Ureter (tissue), 1 donor: ENCODE data around the gene CLTA. TPM values are rescaled to one million over a fixed set of nuclear protein-coding genes. Genes with fewer than 3 reads are reported as not detected.
A peak's percentile ranks its signal among the peaks of the same experiment; 100 is the strongest.
"Not testable (repeated sequence)": the region's sequence is repeated elsewhere in the genome, so short reads cannot be mapped to it uniquely, and the experiment has no call there.

Experiments used
- DNase-seq: peaks from one replicate; pipeline ENCODE4 v3.0.0-alpha.2; 2020; ENCODE audit warnings: low spot score
- total RNA-seq: library from RNA; stranded (reverse); gene quantifications from one replicate; pipeline ENCODE4 v1.2.4, GENCODE V29; 2023
- donor health status: DM: yes; HTN: yes; CAD: no.

The CLTA gene
- total RNA-seq, 1 donor from 2014 or later, result 170 TPM

DNA sequence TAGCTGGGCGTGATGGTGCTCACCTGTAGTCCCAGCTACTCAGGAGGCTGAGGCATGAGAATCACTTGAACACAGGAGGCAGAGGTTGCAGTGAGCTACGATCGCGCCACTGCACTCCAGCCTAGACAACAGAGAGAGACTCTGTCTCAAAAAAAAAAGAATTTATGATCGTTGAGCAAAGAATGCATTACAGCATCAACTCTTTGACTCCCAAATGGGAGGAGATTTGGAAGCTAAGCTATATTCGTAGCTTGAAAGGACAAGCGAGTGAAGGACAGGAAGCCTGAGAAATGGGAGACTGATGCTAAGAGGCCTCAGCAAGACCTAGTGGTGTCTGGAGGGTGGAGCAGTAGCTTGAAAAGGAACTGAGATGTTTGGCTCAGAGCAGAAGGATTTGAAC, 31.8 kb upstream of the CLTA start:
- DNase-seq, result no peak

GRCh38 chr9:36159509-36159908, 31.2 kb upstream of the CLTA start:
- DNase-seq, result not testable (repeated sequence)

DNA sequence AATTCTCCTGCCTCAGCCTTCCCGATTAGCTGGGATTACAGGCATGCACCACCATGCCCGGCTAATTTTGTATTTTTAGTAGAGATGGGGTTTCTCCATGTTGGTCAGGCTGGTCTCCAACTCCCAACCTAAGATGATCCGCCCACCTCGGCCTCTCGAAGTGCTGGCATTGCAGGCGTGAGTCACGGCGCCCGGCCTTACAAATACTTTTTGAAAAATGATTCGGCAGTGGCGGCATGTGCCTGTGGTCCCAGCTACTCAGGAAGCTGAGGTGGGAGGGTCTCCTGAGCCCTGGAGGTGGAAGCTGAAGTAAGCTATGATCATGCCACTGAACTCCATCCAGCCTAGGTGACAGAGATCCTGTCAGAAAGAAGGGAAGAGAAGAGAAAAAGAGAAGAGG, 30.6 kb upstream of the CLTA start:
- DNase-seq, result not testable (repeated sequence)

- DNase-seq, result no peak
These were observed 29.5 kb upstream of the CLTA start for GRCh38 chr9:36161187-36161586.

- no peak for DNase-seq
These were observed 28.4 kb upstream of the CLTA start for GRCh38 chr9:36162211-36162738.

DNA sequence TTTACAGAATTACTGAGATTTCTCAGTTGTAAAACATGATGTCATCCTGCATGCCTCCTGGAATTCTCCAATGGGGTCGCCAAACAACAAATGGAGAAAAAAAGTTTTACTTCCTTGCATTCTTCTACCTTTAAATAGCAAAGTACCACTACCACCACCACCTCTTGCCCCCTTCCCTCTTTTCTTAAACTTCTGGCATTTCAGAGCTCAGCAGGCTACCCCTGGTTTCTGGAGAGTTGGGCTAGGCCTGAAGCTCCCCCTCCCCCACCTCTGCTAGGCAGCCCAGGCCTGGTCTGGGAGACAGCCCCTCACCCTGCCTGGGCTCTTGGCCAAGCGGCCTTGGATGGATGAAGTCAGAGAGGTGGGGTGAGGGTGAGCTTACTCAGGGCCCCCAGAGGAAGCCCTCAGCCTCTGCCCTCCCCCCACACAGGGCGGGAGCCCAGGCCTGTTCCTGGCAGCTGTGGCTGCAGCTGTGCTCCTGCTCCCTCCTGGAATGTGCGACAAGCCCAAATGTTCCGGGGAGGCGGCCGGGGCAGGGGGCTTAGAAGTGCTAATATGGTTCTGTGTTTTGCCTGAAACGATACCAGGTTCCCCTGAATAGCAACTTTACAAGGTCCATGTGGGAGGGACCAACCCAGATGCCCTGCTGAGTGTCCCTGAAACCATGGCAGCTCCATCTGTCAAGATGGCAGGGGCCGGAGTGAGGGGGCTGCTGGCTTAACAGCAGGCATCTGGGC, 27.5 kb upstream of the CLTA start:
- DNase-seq, result no peak

DNA sequence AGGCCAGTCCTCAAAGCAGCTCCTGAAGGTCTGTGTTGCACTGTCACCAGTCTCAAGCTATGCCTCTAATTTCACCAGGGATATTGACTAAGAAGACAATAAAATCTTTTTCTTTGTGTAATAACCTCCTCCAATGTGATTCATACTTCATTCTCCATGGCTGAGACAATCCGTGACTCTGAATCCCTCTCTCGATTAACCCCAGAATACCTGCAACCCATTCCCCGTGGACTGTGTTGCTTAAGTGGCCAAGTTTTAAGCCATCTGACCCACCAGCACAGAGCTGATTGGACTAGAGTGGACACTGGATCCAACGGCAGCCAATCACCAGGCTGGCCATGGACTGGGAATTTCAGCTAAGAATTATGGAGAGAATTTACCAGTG, 26.9 kb upstream of the CLTA start:
- no peak for DNase-seq

- DNase-seq, result no peak
These were observed 26.3 kb upstream of the CLTA start for GRCh38 chr9:36164372-36164771.

DNA sequence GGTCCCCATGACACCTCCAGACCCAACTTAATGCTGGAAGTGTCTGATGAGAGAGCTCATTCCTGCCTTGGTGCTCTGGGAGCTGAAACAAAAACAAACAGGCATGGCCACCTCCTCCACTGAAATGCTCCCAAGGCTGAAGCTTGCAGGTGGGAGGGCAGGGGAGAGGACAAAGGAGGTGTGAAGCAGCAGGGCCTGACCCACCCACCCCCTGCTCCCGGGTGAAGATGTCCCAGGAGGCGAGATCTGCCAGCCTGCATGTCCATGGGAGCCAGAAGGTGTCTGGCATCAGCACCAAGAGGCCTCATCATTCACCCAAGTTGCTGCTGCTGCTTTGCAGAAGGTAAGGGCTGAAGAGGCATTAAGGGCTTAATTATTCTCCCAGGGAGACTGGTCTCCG, 25.7 kb upstream of the CLTA start:
- no peak for DNase-seq

DNA sequence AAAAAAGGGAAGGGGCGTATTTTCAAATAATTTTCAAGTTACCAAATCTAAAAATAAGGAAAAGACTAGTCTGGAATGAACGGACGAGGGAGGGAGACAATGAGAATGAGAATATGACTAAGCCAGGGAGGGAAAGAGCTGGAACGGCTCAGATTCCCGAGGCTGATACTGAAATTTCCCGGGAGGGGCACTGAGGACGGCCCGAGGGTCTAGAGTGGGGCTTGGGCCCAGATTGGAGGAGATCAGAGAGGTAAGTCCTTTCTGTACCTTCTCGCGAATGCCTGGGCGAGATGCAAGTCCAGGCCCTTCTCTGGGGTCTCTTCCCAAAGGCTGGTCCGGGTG, 24.9 kb upstream of the CLTA start:
- no peak for DNase-seq

DNA sequence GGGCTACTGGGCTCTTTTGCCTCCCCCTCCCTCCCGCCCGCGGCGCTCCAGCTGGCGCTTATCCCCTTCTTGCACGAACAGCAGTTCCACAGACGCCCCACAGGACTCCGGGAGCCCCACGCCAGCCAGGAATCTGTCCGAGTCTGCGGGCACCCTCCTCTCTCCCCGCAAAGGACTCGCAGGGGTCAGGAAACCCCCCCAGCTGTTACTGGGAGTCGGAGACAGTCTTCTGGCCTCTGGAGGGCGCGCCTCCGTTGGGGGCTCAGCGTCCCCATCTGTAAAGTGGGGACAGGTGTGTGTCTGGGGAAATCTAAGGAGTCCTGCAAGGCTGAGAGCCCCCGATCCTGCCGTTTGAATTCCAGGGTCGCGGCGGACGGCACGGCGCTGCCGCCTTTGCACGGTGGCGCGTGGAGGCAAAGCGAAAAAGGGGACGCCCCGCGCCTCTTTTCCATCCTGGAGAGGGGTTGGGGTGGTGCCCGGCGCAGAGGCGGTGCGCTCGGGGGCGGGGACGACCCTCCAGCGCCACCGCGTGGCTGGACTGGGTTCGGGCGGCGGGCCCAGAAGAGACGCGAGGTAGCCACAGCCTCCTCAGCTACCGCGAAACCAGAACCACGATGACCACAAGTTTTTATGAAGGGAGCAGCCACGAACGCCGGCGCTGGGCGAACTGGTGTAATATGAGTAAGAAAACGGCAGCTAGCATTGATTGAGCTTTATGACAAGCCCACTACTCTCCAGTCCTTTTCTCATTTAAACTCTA, 24.4 kb upstream of the CLTA start:
- DNase-seq, result peak; percentile 81

DNA sequence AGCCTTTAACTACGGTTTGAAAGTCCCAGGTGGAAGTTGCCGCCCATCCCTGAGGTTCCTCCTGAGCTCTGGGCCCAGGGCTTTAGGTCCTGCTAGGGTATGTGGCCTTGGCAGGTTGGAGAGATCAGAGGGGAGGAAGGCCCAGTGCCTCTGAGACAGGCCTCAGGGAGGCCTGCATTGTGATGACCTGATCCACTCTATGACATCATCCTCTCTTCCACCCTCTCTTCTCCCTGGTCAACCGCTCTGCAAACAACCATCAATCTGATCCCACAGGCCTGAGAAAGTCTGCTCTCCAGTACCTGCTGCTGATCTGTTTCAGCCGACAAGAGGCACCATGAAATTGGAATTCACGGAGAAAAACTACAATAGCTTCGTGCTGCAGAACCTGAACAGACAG, 21.6 kb upstream of the CLTA start, which contains the start of gene CCIN:
Gene CCIN, plus strand, starts transcription at position 223 of the 400 bp plus-strand sequence. Its CDS starts 115 bp downstream, at position 338.
- no peak for DNase-seq

- DNase-seq, result no peak
These were observed 21.0 kb upstream of the CLTA start for GRCh38 chr9:36169708-36170107.

DNA sequence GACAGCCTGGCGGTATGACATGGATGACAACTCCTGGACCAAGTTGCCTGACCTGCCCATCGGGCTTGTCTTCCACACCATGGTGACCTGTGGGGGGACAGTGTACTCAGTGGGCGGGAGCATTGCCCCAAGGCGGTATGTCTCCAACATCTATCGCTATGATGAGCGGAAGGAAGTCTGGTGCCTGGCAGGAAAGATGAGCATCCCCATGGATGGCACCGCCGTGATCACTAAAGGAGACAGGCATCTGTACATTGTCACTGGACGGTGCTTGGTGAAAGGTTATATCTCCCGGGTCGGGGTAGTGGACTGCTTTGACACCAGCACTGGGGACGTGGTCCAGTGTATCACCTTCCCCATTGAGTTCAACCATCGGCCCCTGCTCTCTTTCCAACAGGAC, 20.2 kb upstream of the CLTA start:
- no peak for DNase-seq

DNA sequence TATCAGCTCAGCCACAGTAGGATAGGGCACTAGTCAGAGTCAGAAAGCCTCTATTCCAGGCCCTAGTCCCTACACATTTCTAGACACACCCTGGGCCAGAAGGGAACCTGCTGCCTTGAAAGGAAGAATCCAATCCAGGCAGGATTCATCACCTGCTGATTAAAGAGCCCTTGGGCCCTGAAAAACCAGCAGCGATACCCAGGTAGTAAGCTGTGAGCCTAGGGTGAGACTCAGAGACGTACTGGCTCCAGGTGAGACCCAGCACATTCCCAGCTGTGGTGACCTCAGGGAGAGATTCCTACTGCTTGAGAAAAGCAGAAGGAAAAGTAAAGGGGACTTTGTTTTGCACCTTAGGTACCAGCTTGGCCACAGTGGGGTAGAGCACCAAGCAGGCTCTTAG, 16.9 kb upstream of the CLTA start:
- DNase-seq, result no peak

DNA sequence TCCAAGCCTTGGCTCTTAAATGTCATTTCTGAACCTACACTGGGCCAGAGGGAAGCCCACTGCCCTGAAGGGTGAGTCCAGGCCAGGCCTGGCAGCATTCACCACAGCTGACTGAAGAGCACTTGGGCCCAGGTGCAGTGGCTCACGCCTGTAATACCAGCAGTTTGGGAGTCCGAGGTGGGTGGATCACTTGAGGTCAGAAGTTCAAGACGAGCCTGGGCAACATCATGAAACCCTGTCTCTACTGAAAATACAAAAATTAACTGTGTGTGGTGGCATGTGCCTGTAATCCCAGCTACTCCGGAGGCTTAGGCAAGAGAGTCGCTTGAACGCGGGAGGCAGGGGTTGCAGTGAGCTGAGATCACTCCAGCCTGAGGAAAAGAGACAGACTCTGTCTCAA, 16.4 kb upstream of the CLTA start:
- no peak for DNase-seq

DNA sequence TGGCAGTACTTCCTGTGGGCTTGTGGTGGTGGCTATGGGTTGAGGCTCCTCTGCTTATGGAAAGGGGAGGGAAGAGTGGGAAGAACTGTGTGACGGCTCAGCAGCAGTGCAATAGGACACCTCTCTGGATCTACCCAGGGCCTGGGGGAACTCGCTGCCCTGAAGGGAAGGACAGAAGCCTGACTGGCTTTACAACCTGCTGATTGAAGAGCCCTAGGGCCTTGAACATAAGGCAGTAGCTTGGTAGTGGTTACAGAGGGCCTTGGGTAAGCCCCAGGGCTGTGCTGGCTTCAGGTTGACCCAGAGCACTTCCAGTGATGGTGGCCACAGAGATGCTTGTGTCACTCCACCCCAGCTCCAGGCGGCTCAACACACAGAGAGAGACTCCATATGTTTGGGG, 16.0 kb upstream of the CLTA start:
- DNase-seq, result no peak

- DNase-seq, result not testable (repeated sequence)
These were observed 15.5 kb upstream of the CLTA start for GRCh38 chr9:36175209-36175608.

DNA sequence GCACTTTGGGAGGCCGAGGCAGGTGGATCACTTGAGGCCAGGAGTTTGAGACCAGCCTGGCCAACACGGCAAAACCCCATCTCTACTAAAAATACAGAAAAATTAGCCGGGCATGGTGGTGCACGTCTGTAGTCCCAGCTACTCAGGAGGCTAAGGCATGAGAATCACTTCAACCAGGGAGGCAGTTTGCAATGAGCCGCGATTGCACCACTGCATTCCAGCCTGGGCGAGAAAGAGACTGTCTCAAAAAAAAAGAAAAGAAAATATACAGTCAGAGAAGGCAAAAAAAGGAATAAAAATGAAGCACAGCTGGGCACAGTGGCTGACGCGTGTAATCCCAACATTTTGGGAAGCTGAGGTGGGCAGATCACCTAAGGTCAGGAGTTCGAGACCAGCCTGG, 14.2 kb upstream of the CLTA start:
- not testable (repeated sequence) for DNase-seq

- DNase-seq, result no peak
These were observed 13.2 kb upstream of the CLTA start for GRCh38 chr9:36177571-36177970.

DNA sequence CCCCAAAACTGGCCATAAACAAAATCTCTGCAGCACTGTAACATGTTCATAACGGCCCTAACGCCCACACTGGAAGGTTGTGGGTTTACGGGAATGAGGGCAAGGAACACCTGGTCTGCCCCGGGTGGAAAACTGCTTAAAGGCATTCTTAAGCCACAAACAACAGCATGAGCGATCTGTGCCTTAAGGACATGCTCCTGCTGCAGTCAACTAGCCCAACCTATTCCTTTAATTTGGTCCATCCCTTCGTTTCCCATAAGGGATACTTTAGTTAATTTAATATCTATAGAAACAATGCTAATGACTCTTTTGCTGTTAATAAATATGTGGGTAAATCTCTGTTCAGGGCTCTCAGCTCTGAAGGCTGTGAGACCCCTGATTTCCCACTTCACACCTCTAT, 10.5 kb upstream of the CLTA start:
- not testable (repeated sequence) for DNase-seq

DNA sequence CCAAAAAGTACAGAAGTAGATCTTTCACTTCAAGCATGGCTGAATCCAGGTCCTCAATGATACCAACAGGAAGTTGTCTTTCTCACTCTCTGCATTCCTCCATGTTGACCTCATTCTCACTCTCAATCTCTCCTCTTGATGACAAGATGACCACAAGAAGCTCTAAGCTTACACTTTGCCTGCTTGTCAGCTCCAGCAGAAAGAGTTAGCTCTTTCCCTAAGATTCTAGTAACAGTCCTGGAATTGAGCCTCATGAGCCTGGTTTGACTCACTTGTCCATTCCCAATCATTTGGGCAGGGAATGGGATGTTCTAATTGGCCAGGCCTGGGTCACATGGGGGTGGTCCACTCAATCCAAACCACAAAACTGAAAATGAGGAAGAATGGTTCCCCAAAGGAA, 3.3 kb upstream of the CLTA start:
- DNase-seq, result no peak

- no peak for DNase-seq
These were observed 2.5 kb upstream of the CLTA start for GRCh38 chr9:36188212-36188611.
